Measurements from ENCODE around the gene CACNG6. TPM values are rescaled to one million over a fixed set of nuclear protein-coding genes. Genes with fewer than 3 reads are reported as not detected.
A peak's percentile ranks its signal among the peaks of the same experiment; 100 is the strongest.
"Not testable (repeated sequence)": the region's sequence is repeated elsewhere in the genome, so short reads cannot be mapped to it uniquely, and the experiment has no call there.

The CACNG6 gene
- polyA plus RNA-seq, 1 of the 3 experiments (the other 2 are of a cell fraction): 1.2 TPM

GRCh38 chr19:53947624-53948023 lies 43.8 kb upstream of the CACNG6 start:
- H3K9me3 ChIP-seq: no peaks in the 10 kb centered on the region
- no peaks in the 10 kb centered on the region for H3K9me2 ChIP-seq
- ChIA-PET CTCF (interaction anchor here (0.5 to 2.4 kb wide), 14 partner anchors 8 to 155 kb away, joined by 3 to 12 read pairs (median 4); no protein-coding TSS in a partner anchor), POLR2A (no interaction called here)
- H3K4me1 ChIP-seq (ENCODE audit: control insufficient read depth in 1 of 2, insufficient read depth in 2 of 2, low read depth in 1 of 2, low read length in 1 of 2): no peaks in the 10 kb centered on the region; a peak in 2 of 4 replicates
- WGBS (ENCODE audit: low lambda C conversion rate): 78% methylated on average over 5 of the region's 5 CpGs
- H3K9ac ChIP-seq: no peak overlapping the region
- no peak overlapping the region for H2AFZ ChIP-seq (ENCODE audit: low read depth)
- H4K20me1 ChIP-seq (ENCODE audit: insufficient read depth): no peaks in the 10 kb centered on the region
- H3K79me2 ChIP-seq (ENCODE audit: insufficient read depth): no peaks in the 10 kb centered on the region
- no peaks in the 10 kb centered on the region for H3K36me3 ChIP-seq (replicated peaks in 1 of 2; ENCODE audit: control insufficient read depth in 1 of 2, insufficient read depth in 2 of 2, low read length in 1 of 2)
- no peak overlapping the region for H3K4me2 ChIP-seq
- peak; percentile 65 for DNase-seq
- H3K27ac ChIP-seq (ENCODE audit: low read depth in 2 of 2, low read length in 1 of 2): no peak overlapping the region
- no peak overlapping the region for H3K4me3 ChIP-seq (ENCODE audit: low read depth in 2 of 2, low read length in 1 of 2)
- H3F3A ChIP-seq (replicated peaks; ENCODE audit: insufficient read depth): peaks cover 17% of the 10 kb centered on the region
- H3K27me3 ChIP-seq (ENCODE audit: insufficient read depth): no peaks in the 10 kb centered on the region
- TF ChIP-seq ELF1 (IDR thresholded peaks at IDR 0.05) (no peak), RAD21 (IDR thresholded peaks at IDR 0.05; ENCODE audit: low read length) (peak; percentile 59), CTCF (IDR thresholded peaks at IDR 0.05) (peak; percentile 32; the same call in 1 of the 2 replicates), RCOR1 (IDR thresholded peaks at IDR 0.05; ENCODE audit: low read length) (no peak), NRF1 (IDR thresholded peaks at IDR 0.05; ENCODE audit: low read depth, low read length) (no peak), SMC3 (IDR thresholded peaks at IDR 0.05; ENCODE audit: low read depth, low read length) (0 out of 2 replicates have a peak, but pooled peaks have one; percentile 4)

- H3K36me3 ChIP-seq (replicated peaks in 1 of 2; ENCODE audit: control insufficient read depth in 1 of 2, insufficient read depth in 2 of 2, low read length in 1 of 2); DNase-seq; H3K27ac ChIP-seq (ENCODE audit: low read depth in 2 of 2, low read length in 1 of 2); H3K4me2 ChIP-seq; H3K9me2 ChIP-seq; H2AFZ ChIP-seq (ENCODE audit: low read depth); H4K20me1 ChIP-seq (ENCODE audit: insufficient read depth); H3K9ac ChIP-seq; POLR2A ChIA-PET; H3K27me3 ChIP-seq (ENCODE audit: insufficient read depth); H3K9me3 ChIP-seq; H3K4me1 ChIP-seq (ENCODE audit: control insufficient read depth in 1 of 2, insufficient read depth in 2 of 2, low read depth in 1 of 2, low read length in 1 of 2); H3K4me3 ChIP-seq (ENCODE audit: low read depth in 2 of 2, low read length in 1 of 2); H3K79me2 ChIP-seq (ENCODE audit: insufficient read depth): not testable (repeated sequence)
- peaks cover 17% of the 10 kb centered on the region for H3F3A ChIP-seq (replicated peaks; ENCODE audit: insufficient read depth)
- WGBS (ENCODE audit: low lambda C conversion rate): 84% methylated on average over 5 of the region's 5 CpGs
- CTCF ChIA-PET: interaction anchor here (0.9 to 2.4 kb wide), 8 partner anchors 9 to 156 kb away, joined by 3 to 12 read pairs (median 4); no protein-coding TSS in a partner anchor
These were observed 42.8 kb upstream of the CACNG6 start for GRCh38 chr19:53948611-53949010.

GRCh38 chr19:53951436-53951835 lies 40.0 kb upstream of the CACNG6 start:
- 85% methylated on average over 11 of the region's 11 CpGs for WGBS (ENCODE audit: low lambda C conversion rate)
- H3K4me1 ChIP-seq (ENCODE audit: control insufficient read depth in 1 of 2, insufficient read depth in 2 of 2, low read depth in 1 of 2, low read length in 1 of 2): no peaks in the 10 kb centered on the region
- DNase-seq: no peak
- no peak overlapping the region for H3K27ac ChIP-seq (ENCODE audit: low read depth in 2 of 2, low read length in 1 of 2)
- H3K9ac ChIP-seq: no peak overlapping the region
- TF ChIP-seq USF1 (IDR thresholded peaks at IDR 0.05; ENCODE audit: borderline replicate concordance, low read depth): no peak
- no peak for TF ChIP-seq RXRA (IDR thresholded peaks at IDR 0.05; ENCODE audit: borderline replicate concordance, low read depth)
- no peak for TF ChIP-seq EP300 (IDR thresholded peaks at IDR 0.05; ENCODE audit: borderline replicate concordance in 1 of 2, low read depth in 1 of 2, low read length in 1 of 2)
- TF ChIP-seq RFX5 (IDR thresholded peaks at IDR 0.05; ENCODE audit: low read length): no peak
- no peak for TF ChIP-seq MAX (IDR thresholded peaks at IDR 0.05; ENCODE audit: low read depth)
- H3K4me2 ChIP-seq: no peak overlapping the region
- no peak overlapping the region for H3K4me3 ChIP-seq (ENCODE audit: low read depth in 2 of 2, low read length in 1 of 2)
- H3K9me3 ChIP-seq: no peaks in the 10 kb centered on the region
- peaks cover 12% of the 10 kb centered on the region for H3F3A ChIP-seq (replicated peaks; ENCODE audit: insufficient read depth)
- no peaks in the 10 kb centered on the region for H3K79me2 ChIP-seq (ENCODE audit: insufficient read depth)
- H3K36me3 ChIP-seq (replicated peaks in 1 of 2; ENCODE audit: control insufficient read depth in 1 of 2, insufficient read depth in 2 of 2, low read length in 1 of 2): no peaks in the 10 kb centered on the region
- CTCF ChIA-PET: interaction anchor here (0.6 to 1.5 kb wide), 4 partner anchors 44 to 336 kb away, joined by 3 to 4 read pairs (median 4); no protein-coding TSS in a partner anchor
- H4K20me1 ChIP-seq (ENCODE audit: insufficient read depth): no peaks in the 10 kb centered on the region
- H3K9me2 ChIP-seq: no peaks in the 10 kb centered on the region
- H3K27me3 ChIP-seq (ENCODE audit: insufficient read depth): no peaks in the 10 kb centered on the region
- no peak overlapping the region for H2AFZ ChIP-seq (ENCODE audit: low read depth)
- POLR2A ChIA-PET: no interaction called here

All from SK-N-SH (cell line).